ENCODE data around the gene CALN1. TPM values are rescaled to one million over a fixed set of nuclear protein-coding genes. Genes with fewer than 3 reads are reported as not detected.

CALN1 gene
- total and polyA plus RNA-seq, 2 experiments from 2014 or later = 7.6 to 14.5 TPM

DNA sequence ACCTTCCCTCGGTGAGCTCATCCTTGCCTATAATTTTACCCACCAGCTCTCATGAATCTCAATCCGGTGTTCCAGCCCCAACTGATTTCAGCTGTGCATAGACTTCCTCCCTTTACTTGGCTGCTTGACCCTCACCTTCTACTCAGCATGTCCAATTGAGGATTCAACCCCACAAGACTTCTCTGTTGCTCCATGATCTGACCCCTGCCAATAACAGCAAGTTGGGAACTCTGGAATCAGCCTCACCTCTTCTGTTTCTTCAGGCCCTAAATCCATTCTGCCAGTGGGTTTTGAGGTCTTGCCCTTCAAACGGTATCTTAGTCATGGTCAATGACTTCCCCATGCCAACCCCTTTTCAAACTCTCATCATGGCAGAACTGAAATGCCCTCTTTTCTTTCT lies 390.4 kb downstream of the CALN1 start:
- TF ChIP-seq EZH2phosphoT487 (IDR thresholded peaks at IDR 0.05; ENCODE audit: unreplicated experiment) = no peak
- no peak for TF ChIP-seq ZNF114 (CRISPR knock-in tag; IDR thresholded peaks at IDR 0.05)
- TF ChIP-seq CREB1 (CRISPR knock-in tag; IDR thresholded peaks at IDR 0.05; ENCODE audit: low read depth) = no peak
- TF ChIP-seq, protein P1, sequence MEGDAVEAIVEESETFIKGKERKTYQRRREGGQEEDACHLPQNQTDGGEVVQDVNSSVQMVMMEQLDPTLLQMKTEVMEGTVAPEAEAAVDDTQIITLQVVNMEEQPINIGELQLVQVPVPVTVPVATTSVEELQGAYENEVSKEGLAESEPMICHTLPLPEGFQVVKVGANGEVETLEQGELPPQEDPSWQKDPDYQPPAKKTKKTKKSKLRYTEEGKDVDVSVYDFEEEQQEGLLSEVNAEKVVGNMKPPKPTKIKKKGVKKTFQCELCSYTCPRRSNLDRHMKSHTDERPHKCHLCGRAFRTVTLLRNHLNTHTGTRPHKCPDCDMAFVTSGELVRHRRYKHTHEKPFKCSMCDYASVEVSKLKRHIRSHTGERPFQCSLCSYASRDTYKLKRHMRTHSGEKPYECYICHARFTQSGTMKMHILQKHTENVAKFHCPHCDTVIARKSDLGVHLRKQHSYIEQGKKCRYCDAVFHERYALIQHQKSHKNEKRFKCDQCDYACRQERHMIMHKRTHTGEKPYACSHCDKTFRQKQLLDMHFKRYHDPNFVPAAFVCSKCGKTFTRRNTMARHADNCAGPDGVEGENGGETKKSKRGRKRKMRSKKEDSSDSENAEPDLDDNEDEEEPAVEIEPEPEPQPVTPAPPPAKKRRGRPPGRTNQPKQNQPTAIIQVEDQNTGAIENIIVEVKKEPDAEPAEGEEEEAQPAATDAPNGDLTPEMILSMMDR (conservative IDR thresholded peaks at IDR 0.05; ENCODE audit: low read depth in 2 of 2) = no peak
- no peak for TF ChIP-seq ZNF331 (CRISPR knock-in tag; IDR thresholded peaks at IDR 0.05; ENCODE audit: low read depth)
- no peak for TF ChIP-seq POLR2AphosphoS5 (IDR thresholded peaks at IDR 0.05; ENCODE audit: low read depth)
- TF ChIP-seq NANOG (IDR thresholded peaks at IDR 0.05; ENCODE audit: borderline replicate concordance) = no peak
- TF ChIP-seq STAT1 (IDR thresholded peaks at IDR 0.05; ENCODE audit: unreplicated experiment) = no peak
- no peak for TF ChIP-seq REST (IDR thresholded peaks at IDR 0.05; ENCODE audit: unreplicated experiment)
- no peak for TF ChIP-seq EZH2 (IDR thresholded peaks at IDR 0.05; ENCODE audit: low read depth, unreplicated experiment)
- no peak for TF ChIP-seq JUNB (IDR thresholded peaks at IDR 0.05; ENCODE audit: unreplicated experiment)
- TF ChIP-seq ZNF462 (CRISPR knock-in tag; IDR thresholded peaks at IDR 0.05) = no peak
- TF ChIP-seq, protein P2, sequence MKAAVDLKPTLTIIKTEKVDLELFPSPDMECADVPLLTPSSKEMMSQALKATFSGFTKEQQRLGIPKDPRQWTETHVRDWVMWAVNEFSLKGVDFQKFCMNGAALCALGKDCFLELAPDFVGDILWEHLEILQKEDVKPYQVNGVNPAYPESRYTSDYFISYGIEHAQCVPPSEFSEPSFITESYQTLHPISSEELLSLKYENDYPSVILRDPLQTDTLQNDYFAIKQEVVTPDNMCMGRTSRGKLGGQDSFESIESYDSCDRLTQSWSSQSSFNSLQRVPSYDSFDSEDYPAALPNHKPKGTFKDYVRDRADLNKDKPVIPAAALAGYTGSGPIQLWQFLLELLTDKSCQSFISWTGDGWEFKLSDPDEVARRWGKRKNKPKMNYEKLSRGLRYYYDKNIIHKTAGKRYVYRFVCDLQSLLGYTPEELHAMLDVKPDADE (IDR thresholded peaks at IDR 0.05) = no peak
- H2AFZ ChIP-seq = no peak overlapping the region
- Mint-ChIP-seq H3K9me3 (peaks cover 2% of the 10 kb centered on the region; the same call in 1 of the 3 replicates), H3K27me3 (ENCODE audit: insufficient read depth, low read depth, poor library complexity) (no peaks in the 10 kb centered on the region), H3K36me3 (ENCODE audit: low read depth) (peaks cover 10% of the 10 kb centered on the region; the same call in 2 of the 3 replicates), H3K4me1 (no peaks in the 10 kb centered on the region), H3K27ac (no peak overlapping the region), H3K4me3 (no peak overlapping the region)
- no peak overlapping the region for H3K4me2 ChIP-seq
- no peaks in the 10 kb centered on the region for H3K27me3 ChIP-seq (ENCODE audit: insufficient read depth)
- no peaks in the 10 kb centered on the region; the same call in 1 of the 2 replicates for H3K36me3 ChIP-seq (ENCODE audit: insufficient read depth)
- no peaks in the 10 kb centered on the region for H3K79me2 ChIP-seq (replicated peaks; ENCODE audit: insufficient read depth)
- DNase-seq (ENCODE audit: low spot score) (no peak), ATAC-seq (no peak)
- no peak overlapping the region for H3K27ac ChIP-seq (ENCODE audit: low read depth)
- no peaks in the 10 kb centered on the region for H4K20me1 ChIP-seq (replicated peaks; ENCODE audit: insufficient read depth)
- 0 out of 2 replicates have a peak, but pooled peaks cover 7% of the 10 kb centered on the region for H3K9me2 ChIP-seq (ENCODE audit: insufficient read depth)
- no peak overlapping the region for H3K4me3 ChIP-seq
- no peaks in the 10 kb centered on the region for H3F3A ChIP-seq (replicated peaks; ENCODE audit: low read depth)
- H3K4me1 ChIP-seq (ENCODE audit: insufficient read depth) = no peaks in the 10 kb centered on the region

Measured in GM23338 (cell line).